ENCODE measurements around the gene KCNMA1.

The KCNMA1 gene

DNA sequence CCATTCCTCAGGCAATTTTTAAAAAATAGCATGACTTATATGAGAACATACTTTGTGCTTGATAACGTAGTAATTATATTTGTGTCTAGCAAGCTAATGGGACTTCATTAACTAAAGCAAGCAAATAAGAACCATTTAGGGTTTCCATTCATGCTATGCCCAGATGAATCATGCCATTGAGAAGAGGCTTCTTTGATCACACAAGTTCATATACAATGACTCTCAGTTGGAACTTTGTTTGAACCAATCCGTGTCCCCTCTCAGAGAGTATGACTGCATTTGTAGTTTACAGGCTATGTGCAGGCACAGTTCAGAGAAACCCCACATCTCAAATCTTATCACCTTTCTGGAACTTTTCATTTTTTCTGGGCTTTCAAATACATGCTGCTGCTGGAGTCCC is 614.2 kb downstream of the KCNMA1 start:
- no peak for DNase-seq

DNA sequence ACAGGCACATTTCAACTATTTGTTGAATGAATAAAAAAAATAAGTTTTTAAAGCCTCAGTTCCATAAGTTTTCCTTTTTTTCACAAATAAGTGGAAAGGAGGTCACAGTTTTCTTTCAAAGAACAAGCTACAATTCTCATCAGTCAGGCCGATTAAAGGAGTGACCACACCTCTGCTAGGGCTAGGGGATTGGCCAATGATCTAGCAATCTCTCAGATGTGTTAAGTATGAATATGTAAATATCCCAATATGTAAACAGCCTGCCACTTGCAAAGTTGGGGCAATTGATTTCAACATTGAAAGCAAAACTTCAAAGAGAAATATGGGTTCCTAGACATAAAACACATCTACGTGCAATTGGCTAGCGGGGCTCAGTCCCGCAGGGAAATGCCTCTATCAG is 614.9 kb downstream of the KCNMA1 start:
- no peak for DNase-seq

DNA sequence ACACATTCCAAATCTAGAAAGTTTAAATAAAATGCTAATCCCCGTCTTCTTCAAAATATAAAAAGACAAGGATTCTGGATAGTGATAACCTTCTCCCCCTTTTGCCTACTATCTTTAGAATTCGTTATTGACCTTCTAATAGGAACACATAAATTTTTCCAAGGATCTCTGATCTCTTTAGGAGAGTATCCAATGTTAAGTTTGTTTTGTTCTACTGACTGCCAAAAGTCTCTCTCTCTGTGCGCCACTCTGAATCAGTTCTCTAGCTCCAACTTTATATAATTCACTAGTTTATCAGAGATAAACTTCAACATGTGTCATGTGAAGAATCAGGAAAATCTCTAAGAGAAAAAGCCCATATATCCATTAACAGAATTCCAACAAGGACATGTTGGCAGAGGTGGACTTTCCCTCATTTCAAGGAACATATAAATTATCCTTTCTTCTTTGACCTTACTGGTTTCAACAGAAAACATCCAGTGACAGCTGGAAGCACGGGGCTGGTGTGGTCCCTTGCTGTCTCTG is 615.6 kb downstream of the KCNMA1 start:
- no peak for DNase-seq

DNA sequence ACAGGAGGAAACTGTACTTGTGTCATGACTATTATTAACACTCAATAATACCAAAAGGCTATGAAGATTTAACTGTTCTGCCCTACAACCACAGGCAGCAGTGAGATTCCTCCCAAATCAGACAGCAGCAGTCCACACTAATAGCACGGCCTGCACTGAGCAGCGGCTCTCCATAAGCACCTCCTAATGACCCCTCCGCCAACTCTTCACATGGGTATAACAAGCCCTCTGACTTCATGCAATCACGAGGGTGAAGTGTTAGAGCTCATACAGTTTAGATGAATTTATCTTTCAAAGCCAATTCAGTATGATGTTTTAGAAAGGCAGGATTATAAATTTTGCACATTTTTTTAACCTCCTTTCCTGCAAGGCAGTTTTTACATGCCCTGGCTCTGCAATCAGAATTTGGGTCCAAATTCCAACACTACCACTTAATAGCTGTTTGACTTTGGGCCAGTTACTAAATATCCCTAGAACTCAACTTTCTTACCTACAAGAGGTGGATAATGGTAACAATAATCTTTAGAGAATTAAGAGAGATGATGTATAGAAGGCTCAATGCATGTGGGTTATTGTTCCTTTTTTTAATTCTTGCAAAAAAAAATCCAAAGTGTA is 617.1 kb downstream of the KCNMA1 start:
- DNase-seq: no peak

DNA sequence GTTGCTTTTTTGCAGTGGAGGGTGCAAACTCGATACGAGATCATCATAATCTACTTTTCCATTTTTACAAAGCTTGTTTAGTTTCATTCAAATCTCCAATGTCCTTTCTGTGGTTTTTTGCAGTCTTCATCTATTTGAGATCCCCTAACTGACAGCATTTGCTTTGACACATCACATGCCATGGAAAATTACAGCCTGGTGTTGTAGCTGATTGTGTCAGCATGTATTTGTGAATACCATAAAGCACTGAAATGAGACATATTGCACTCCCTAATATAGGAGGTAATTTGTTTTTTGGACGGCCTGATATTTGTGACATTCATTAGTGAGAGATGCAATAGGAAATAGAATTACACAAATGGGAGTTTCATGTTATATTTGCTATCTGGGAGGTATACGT is 620.8 kb downstream of the KCNMA1 start:
- DNase-seq: no peak

DNA sequence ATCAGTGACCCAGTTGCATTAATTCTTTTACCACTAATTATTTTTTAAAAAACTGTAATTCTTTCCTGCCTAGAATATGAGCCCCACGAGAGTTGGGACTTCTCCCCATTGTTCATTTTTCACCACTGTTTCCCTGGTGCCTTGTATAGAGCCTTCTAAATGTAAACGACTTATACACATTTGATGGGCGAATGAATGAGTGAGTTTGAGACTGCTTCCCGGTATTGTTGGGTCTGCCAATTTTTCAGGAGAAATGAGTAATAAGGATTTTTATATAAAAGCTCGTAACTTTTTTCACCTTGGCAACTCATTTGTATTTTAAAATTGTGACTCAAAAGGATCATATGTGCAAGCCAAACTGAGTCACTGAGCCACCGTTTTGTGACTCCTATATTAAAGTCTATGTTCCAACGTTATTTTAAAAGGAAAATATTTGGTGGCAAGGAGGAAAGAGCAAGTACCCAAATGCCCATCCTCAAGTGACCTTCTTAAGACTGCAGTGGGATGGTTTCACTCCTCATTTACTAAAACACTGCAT is 621.3 kb downstream of the KCNMA1 start:
- DNase-seq: no peak

DNA sequence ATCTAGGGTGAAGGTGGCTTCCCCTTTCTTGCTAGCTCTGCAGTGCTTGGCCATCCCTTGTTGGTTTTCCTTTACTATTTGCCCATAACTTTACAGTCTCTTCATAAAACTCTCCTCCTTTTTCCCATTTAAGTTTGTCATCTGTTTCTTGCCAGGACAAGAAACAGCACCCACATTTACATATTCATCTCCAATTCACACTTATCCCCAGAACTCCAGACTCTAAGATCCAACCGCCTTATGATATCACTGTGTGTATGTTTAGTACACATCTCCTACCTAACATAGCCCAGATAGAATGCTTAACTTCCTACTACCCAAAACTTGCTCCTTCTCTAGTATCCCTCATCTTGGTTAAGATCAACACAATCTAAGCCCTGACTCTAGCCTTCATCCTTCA is 622.2 kb downstream of the KCNMA1 start:
- no peak for DNase-seq

DNA sequence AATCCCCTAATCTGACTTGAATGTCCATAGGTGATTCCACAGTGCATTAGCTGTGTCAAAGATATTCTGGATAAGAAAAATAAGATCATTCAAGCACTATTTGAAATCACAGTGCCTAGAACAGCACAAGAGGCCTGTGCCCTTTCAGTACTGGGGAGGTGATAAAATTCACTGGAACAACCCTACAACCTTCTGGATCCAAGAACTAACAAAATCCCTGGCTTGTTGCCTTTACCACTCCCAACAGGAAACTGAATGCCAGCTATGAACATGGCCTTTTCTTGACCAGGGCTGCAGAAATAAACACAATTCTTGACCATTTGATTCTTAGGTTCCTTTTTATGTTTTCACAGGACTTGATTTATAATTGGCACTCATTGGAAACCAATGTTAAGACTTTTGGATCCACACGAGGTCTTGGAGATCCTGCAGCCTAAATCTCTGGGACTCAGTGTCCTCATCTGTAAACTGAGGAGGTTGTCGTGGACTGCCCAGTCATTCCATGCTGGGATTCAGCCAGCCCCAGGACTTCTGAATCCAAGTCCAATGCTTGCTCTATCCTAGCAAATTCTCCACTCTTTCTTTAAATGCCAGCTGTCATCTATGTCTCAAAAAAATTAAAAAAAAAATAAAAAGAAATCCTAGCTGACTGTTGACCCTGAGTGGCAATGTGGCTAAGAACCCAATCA is 624.7 kb downstream of the KCNMA1 start:
- no peak for DNase-seq

DNA sequence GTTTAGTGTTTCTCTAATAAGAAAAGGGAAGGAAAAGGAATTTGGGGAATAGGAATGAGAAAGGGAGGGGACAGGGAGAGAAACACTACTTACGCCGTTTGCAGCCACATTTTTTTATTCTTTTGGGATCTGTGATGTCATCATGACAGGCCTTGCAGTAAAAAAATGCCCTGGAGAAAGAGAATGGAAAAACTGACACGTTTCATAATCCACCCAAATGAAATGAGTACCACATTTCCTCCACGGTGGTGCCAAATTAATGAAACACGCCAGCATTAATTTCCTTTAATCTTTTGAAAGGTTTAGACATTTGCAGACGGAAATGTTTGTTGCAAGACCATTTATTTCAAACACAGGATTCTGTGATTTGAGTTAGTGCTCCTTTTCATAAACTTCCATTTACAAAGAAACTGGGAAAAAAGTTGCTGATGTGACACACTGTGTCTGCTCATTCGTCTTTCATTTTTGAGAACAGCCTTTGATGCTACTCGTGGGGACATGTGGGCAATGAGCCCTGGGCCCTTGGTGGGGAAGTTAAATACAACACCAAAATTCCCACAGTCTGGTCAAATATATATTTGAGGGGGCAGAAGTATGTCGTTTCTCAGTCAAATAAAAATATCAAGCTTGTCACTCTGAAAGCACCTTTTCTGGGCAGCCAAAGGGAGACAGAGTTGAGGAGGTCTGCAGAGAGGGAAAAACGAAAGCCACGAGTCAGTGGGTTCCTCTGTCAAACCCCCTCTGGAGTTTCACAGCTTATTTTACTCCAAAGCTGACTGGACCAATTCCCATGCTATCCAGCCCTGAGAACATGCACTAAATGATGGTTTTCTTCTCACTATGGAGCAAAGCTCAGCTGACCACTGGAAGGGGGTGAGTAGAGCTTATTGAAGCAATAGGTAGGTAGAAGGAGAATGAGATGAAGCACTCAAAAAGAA is 625.5 kb downstream of the KCNMA1 start:
- DNase-seq: no peak

DNA sequence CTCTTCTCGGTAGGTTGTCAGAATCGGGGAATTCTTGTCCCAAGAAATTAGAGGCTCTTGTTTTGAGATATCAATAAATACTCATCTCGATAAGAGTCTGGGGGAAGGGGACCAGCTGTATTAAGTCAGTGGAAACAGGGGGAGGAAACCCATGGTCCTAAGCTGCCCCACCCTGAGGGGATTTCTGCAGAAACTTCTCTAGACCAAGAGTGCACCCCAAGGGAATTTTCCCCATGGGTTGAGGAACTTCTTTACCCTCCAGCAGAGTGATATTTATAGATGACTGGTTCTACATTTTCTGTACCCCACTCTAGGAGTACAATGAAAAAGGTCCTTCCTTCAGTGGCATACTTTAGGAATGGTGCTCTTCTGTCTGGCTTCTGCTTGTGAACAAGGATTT is 627.2 kb downstream of the KCNMA1 start:
- DNase-seq: no peak

DNA sequence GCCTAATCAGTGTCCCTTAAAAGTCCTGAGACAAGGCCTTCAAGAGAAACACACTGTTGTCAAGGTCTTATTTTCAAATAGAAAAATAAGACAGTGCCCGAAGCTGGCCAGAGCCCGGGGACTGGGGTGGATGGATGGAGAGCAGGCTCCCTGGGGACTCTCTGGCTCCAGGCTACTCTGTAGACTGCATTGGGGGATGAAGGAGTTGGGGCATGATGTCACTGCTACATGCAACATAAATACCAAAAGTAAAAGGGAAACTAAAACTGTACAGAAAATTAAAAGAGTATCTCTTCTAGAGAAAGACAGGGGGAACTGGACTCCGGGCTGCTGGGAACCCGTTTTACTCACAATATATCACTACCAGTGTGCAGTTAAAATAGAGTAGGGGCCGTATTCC is 629.8 kb downstream of the KCNMA1 start:
- no peak for DNase-seq

DNA sequence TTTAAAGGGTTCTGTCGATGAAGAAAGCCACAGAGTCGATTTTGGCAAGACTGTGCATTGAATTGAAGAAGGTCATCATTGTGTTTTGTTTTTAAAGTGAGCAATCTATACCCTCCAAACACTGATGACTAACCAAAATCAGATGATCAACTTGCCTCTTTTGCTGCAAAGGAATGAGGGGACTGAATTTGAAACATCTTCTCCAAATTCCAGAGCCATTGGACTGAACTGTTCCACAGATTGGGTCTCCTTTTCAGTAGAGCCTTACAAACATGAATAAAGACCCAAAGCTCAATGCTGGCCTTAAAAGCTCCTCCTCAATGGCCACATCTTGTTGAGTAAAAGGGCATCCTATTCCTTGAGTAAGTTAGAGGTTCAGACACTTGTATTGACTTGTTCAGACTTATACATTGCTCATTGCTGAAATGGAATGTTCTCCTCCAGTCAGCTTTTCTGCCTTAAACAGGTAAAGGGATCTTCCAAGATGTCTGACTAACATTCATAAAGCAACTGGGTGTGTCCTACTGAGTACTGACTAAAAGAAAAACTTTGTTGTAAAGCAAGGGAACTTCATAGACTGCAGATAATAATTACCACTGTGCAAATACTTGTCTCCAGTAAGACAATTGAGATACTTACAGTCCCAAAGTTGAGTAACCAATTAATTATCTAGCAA is 630.6 kb downstream of the KCNMA1 start:
- no peak for DNase-seq

DNA sequence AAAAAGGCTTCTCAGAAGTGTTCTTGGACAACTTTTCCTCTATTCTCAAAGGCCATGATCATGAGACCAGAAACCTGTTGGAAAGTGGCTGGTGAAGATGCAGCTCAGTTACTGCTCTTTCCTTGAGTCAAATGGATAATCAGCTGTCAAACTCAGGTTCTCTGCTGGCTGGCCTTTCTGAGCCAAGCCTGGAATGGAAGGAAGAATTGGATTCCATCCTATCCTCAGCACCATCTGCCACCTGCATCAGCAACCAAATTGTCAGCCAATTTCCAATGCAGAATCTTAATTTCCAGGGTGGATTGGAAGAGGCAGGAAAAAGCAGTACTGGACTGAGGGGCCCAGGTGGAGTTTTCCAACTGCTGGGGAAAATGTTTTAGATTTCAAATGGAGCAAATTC is 631.7 kb downstream of the KCNMA1 start:
- DNase-seq: no peak

DNA sequence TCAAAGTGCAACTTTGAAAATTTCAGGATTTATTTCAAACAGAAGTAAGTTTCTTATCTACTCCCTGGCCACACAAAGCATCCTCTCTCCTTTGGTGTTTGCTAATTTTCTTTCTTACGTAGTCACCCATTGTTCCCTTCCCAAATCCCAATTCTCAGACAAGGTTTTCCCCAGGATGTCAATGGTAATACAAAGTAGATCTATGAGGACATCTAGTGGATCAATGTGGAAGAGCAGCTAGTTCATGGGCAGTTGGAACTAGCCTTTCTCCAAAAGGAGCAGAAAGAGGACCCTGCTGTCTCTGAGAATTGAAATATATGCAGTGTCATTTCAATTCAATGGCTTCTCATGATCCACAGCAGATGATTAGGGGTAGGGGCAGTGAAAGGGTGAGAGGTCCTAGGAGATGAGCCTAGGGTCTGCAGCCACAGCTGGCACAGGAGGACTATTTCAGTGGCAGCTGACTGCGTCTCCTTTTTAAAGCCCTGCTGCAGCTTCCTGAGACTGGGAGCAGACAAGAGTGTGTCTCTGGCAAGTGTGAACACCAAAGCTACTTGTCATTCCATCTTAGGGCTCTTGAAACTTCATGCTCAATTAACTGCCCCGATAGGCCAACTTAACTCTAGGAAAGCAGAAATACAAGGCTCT is 632.6 kb downstream of the KCNMA1 start:
- DNase-seq: no peak

DNA sequence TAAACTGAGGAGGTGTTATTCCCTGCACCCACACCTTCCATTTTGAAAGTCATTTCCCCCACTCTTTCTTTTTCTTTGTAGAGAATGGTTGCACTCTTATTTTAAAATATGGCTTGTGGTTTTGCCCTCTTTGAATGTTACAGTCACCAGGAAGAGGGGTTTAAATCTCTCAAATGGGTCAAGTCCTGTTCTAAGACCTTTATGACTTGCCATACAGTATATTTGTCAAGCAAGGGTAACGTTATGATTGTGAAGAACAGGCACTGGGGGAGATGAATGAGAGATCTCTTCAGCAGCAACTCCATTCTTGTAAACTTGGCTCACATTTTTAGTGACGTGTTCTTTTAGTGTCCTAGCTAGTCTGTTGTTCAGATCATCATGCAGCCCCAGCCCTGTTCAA is 634.7 kb downstream of the KCNMA1 start:
- no peak for DNase-seq

DNA sequence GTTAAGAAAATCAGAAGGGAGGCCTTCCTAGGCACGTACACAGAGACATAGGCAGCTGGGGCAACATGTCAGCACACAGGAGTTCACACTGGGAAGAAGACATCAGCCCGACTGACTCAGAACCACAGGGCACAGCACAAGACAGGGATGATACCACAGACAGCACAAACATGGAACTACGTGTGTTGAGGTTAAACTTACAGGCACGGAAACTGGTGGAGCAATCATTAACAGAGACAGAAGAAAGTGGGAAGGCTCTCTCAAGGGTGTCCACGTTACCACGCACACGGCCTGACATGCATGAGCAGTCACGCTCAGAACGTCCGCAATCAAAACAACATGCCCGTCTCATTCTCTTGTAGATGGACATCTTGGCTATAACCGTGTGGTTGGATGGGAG is 636.4 kb downstream of the KCNMA1 start:
- DNase-seq: no peak

DNA sequence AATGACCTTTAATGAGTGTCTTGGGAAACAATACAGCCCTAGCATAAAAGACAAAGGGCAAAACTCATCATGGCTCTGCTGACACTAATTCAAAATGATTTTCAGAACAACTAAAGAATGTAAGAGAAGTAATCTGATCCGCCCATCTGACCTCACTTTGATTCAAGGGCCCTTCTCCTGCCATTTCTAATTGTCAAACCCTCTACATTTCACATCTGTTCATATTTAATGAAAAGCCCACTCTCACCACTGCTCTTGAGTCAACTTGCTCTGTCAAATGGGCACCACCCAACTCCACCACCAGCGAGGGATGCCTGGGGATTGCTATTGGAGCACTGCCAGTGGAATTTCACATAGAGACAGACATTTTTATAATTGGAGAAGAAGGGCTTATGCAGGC is 639.2 kb downstream of the KCNMA1 start:
- DNase-seq: no peak

DNA sequence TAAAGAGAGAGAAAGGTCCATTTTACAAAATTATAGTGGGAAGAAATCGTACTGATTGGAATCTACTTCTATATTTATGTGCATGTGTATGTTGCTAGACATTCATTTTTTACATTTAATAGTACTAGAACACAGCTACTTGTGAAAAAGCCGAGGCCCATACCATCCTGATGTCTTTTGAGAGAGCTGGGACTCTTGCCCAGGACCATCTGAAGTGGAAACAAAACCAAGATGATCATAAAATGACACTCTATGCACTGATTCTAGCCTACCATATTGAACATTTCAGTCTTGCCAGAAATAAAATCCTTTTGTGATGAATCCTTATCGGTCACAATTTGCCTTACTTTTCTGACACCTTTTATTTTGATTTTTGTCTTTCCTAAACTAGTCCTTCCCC is 640.0 kb downstream of the KCNMA1 start:
- DNase-seq: no peak

DNA sequence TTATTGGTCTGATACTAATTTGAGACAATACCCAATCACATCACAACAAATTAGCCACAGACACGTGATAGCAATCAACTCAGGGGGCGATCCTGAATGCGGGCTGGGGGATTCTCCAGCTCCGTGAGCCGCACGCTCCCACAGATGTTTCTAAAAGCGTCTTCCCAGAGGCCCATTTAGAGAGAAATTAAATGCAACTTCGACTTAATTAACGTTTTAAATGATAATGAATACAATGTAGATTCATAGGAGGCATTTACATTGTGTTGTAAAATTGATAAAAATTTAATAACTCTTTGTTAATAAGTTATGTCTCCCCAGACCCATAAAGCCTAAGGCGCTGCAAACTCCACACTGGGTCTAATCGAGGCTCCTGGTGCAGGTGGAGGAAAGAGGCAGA is 642.6 kb downstream of the KCNMA1 start:
- DNase-seq: no peak

DNA sequence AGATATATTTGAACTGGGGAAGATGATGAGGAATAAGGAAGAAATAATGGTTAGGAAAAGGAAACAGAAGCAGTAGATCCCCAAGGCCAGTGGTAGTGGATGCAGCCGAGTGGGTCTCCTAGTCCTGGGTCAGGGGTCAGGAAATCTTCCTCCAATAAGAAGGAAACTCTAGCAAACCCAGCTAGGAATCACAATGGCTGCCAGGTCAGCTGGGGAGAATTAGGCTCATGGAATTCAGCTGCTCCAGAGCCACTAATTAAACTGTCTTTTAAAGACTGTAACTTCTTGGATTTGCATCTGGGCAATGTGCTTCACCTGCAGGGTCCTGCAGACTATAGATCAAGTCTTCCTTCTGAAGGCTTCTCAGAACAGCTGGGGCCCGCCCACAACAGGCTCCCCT is 644.4 kb downstream of the KCNMA1 start:
- no peak for DNase-seq

DNA sequence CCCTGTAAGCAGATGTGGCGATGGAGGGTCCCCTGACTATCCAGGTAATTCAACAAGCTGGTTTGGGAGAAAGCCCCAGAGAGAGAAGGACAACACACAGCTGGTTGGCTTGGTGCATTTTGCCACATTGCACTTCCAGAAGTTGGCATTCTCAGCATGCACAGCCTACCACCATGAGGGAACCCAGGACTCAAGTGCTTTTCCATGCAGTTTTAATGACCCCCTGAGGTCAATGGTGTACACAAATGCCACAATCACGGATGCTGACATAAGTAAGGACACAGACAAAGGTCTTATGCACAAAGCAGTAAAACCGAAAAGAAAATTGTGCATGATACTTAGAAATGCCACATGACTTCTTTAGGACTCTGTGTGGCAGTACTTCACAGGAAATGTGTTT is 645.1 kb downstream of the KCNMA1 start:
- DNase-seq: no peak

DNA sequence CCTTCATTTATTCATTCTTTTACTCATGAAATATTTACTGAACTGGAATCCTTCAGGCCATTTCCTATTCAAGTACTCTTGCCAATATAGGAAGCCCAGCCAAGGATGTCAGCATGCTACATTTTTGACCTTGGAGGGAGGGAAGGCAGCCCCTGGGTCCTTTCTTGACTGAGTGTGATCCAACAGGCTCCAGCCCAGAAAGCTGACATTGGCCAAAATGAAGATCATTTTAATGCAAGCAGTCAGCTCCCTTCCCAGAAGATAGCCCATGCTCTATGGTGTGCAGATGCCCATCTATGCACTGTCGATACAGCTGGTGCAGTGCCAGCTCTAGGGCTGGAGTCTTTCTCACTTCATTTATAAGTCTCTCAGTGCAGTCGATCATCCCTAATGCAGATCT is 646.0 kb downstream of the KCNMA1 start:
- no peak for DNase-seq

Measured in stimulated activated CD4-positive, alpha-beta T cell treated with anti-CD3 and anti-CD28 coated beads, Interleukin-2, amount 100 ng/mL, for 48 hours (primary cell).